Mammary epithelial cell (primary cell): ENCODE measurements around the gene CASP1.
"Not testable (repeated sequence)": the region's sequence is repeated elsewhere in the genome, so short reads cannot be mapped to it uniquely, and the experiment has no call there.

Experiments used
- CTCF ChIP-seq, 2 donors: IDR thresholded peaks in 1 of 2; conservative IDR thresholded peaks in 1 of 2; 2 replicates each; pipeline ENCODE4 v1.5.1; 2011 to 2012; ENCODE audit warnings: inconsistent platforms in 2 of 2, low read length in 2 of 2, mild to moderate bottlenecking in 2 of 2, control low read depth in 1 of 2, low read depth in 1 of 2; ENCODE audit not compliant: insufficient read depth in 1 of 2; ENCODE audit errors: extremely low read depth in 1 of 2
- EZH2 ChIP-seq: IDR thresholded peaks from 2 replicates; pipeline ENCODE4 v1.6.1; 2012; ENCODE audit warnings: low read length, inconsistent platforms, borderline replicate concordance

- TF ChIP-seq CTCF (conservative IDR thresholded peaks at IDR 0.05 in 1 of 2, IDR thresholded peaks at IDR 0.05 in 1 of 2; ENCODE audit: extremely low read depth in 1 of 2, insufficient read depth in 1 of 2, low read depth in 1 of 2, low read length in 2 of 2); EZH2: not testable (repeated sequence)
These were observed 37.1 kb upstream of the CASP1 start for GRCh38 chr11:105072080-105072479.
